Type B pancreatic cell (in vitro differentiated cells): ENCODE results near the gene KISS1R. TPM values are rescaled to one million over a fixed set of nuclear protein-coding genes. Genes with fewer than 3 reads are reported as not detected.
"Not testable (repeated sequence)": the region's sequence is repeated elsewhere in the genome, so short reads cannot be mapped to it uniquely, and the experiment has no call there.

Experiments
- DNase-seq: peaks from one replicate; pipeline ENCODE4 v3.0.0; 2021; ENCODE audit warnings: mixed read lengths; ENCODE audit not compliant: unreplicated experiment; ENCODE audit errors: extremely low spot score
- H3K27ac Mint-ChIP-seq: 2 replicates; pipeline ENCODE4 v1.8.0; 2021; ENCODE audit warnings: mild to moderate bottlenecking, mixed read lengths
- H3K27me3 Mint-ChIP-seq: 2 replicates; pipeline ENCODE4 v1.8.0; 2021; ENCODE audit warnings: mixed read lengths
- H3K36me3 Mint-ChIP-seq: 2 replicates; pipeline ENCODE4 v1.8.0; 2021; ENCODE audit warnings: mixed read lengths
- H3K4me1 Mint-ChIP-seq: one replicate; pipeline ENCODE4 v1.8.0; 2021; ENCODE audit warnings: mixed read lengths; ENCODE audit not compliant: unreplicated experiment
- H3K4me3 Mint-ChIP-seq: 2 replicates; pipeline ENCODE4 v1.8.0; 2021; ENCODE audit warnings: mild to moderate bottlenecking, mixed read lengths
- H3K9me3 Mint-ChIP-seq: 2 replicates; pipeline ENCODE4 v1.8.0; 2021; ENCODE audit warnings: mixed read lengths
- total RNA-seq: library from RNA; stranded (reverse); gene quantifications from 2 replicates; pipeline ENCODE4 v1.2.1, GENCODE V29; 2021; ENCODE audit warnings: low replicate concordance
- TF ChIP-seq, protein P1 (sequence below): fragments of 200-600 bp; sonication (generic); conservative IDR thresholded peaks from 2 replicates; pipeline ENCODE4 v1.5.0; 2021; ENCODE audit warnings: antibody characterized with exemption, mild to moderate bottlenecking

The KISS1R gene
- total RNA-seq, 1 donor from 2014 or later: 1.2 TPM

DNA sequence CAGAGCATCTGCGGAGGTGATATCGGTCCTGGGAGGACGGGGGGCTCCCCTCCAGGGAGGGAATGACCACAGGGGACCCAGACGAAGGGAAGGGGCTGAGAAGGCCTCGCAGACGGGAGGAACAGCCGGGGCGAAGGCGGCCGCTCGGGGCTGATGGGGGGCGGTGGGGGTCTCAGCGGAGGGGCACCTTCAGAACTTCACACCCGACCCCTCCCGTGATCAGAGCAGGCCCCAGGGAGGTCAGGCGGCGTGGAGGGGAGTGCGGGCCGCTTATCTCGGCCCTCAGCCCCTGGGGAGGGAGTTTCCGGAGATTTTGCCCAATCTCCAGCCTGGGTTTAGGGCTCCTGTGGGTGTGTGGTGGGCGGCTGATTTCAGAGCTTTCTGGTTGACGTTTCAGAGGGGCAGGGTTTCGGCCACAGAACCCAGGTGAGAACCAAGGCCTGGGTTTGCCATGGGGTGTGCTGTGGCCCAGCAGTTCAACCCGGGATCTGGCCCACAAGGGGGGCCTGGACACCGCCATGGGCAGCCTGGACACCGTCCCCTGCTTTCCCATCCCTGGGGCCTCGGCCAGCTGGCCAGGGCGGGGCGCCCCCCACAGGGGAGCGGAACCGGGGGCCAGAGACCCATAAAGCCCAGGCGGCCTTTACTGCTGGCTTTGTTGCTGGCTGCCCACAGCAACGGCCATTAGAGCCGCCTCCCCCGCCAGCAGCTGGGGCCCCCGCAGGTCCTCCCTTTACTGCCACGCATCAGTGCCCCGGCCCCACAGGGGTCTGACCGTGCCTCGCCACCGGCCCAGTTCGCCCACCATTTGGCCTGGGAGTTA, 37.8 kb downstream of the KISS1R start:
- peaks cover 21% of the 10 kb centered on the region for H3K4me1 Mint-ChIP-seq
- H3K27me3 Mint-ChIP-seq: no peaks in the 10 kb centered on the region
- no peak for DNase-seq
- TF ChIP-seq, protein P1, sequence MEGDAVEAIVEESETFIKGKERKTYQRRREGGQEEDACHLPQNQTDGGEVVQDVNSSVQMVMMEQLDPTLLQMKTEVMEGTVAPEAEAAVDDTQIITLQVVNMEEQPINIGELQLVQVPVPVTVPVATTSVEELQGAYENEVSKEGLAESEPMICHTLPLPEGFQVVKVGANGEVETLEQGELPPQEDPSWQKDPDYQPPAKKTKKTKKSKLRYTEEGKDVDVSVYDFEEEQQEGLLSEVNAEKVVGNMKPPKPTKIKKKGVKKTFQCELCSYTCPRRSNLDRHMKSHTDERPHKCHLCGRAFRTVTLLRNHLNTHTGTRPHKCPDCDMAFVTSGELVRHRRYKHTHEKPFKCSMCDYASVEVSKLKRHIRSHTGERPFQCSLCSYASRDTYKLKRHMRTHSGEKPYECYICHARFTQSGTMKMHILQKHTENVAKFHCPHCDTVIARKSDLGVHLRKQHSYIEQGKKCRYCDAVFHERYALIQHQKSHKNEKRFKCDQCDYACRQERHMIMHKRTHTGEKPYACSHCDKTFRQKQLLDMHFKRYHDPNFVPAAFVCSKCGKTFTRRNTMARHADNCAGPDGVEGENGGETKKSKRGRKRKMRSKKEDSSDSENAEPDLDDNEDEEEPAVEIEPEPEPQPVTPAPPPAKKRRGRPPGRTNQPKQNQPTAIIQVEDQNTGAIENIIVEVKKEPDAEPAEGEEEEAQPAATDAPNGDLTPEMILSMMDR: no peak
- H3K4me3 Mint-ChIP-seq: peak overlapping the region; percentile 76
- H3K27ac Mint-ChIP-seq: peak overlapping the region; percentile 93
- no peaks in the 10 kb centered on the region for H3K9me3 Mint-ChIP-seq
- H3K36me3 Mint-ChIP-seq: peaks cover 7% of the 10 kb centered on the region

DNA sequence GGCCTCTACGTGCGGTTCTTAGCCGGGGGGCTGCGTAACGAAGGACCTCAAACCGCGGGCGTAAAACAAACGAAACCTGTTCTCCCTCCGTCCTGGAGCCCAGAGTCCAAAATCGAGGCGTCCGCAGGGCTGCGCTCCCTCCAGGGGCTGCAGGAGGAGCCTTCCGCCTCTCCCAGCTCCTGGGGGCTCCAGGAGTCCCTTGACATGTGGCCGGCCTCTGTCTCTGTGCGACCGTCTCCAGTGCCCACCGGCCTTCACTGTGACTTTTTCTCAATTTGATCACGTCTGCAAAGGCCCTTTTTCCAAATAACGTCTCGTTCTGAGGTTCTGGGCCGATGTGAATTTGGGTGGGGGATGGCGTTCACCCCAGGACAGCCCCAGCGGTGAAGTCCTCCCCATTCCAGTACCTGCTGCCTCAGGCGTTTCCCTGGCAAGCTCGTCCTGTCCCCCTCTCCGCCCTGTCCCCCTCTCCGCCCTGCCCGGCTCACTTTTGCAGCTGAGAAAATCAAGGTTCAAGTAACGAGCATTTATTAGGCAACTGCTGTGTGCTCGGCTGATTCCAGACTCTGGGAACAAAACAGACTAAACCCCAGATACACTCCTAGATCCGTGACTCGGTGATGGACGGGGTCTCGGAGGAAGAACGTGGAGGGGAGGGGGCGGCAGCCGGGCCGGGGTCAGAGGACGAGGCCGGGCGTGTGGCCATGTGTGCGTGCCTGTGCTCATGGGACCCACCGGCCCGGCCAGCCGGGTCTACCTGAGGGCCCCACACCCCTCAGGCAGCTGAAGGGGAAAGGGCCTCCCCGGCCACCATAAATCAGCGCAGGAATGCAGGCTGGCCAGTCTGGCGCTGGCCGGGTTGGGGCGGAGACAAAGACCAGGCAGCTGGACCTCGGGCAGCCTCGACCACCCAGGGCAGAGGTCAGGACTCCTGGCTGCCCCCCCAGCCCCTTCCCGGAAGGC, 39.0 kb downstream of the KISS1R start:
- TF ChIP-seq, protein P1: no peak
- Mint-ChIP-seq H3K4me3 (peak overlapping the region; percentile 79), H3K9me3 (no peaks in the 10 kb centered on the region), H3K36me3 (peaks cover 7% of the 10 kb centered on the region), H3K4me1 (peaks cover 21% of the 10 kb centered on the region), H3K27ac (peak overlapping the region; percentile 90), H3K27me3 (no peaks in the 10 kb centered on the region)
- no peak for DNase-seq

DNA sequence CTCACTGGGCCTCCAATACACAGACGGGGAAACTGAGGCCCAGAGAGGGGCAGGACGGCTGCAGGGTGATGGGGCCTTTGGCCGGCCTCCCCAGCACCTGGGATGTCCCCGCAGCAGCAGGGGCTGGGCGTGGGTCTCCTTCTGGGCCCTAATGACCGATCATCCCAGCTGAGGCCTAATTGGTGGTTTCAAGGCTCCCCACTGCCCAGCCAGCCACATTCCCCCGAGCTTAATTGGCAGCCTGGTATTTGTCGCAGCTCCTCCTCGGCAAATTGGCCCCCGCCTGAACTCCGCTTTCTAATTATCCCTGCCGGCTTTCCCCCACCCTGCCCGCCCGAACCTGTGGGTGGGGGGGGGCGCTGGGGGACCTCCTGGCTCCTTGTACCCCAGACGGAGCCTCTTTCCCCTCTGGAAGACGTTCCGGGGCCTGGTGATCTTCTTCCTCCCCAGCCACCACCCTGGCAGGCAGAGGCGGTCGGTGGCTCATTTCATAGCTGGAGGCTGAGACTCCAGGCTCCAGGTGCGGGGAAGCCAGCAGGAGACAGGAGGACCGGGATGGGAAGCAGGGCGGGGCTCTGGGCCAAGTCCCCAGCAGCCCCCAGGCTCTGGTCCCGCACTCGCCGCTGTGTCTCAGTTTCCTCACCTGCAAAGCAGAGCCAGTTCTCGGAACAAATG, 39.8 kb downstream of the KISS1R start:
- Mint-ChIP-seq H3K27ac (peak overlapping the region; percentile 90), H3K4me1 (peaks cover 22% of the 10 kb centered on the region)

DNA sequence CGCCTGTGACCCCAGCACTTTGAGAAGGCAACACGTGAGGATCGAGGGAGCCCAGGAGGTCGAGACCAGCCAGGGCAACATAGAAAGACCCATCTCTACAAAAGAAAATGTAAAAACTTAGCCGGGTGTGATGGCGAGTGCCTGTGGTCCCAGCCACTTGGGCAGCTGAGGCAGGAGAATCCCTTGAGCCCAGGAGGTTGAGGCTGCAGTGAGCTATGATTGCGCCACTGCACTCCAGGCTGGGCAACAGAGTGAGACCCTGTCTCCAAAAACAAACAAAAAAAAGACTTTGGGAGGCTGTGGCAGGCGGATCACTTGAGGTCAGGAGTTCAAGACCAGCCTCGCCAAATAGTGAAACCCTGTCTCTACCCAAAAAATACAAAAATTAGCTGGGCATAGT, 40.4 kb downstream of the KISS1R start:
- DNase-seq, H3K9me3 Mint-ChIP-seq, H3K27me3 Mint-ChIP-seq, H3K36me3 Mint-ChIP-seq: not testable (repeated sequence)
- Mint-ChIP-seq H3K4me1 (peaks cover 26% of the 10 kb centered on the region), H3K27ac (peak overlapping the region; percentile 90), H3K4me3 (peak overlapping the region; percentile 52)

More for the DNA sequence above, 39.8 kb downstream of the KISS1R start:
- Mint-ChIP-seq H3K4me3 (peak overlapping the region; percentile 52), H3K27me3 (no peaks in the 10 kb centered on the region), H3K36me3 (peaks cover 7% of the 10 kb centered on the region), H3K9me3 (no peaks in the 10 kb centered on the region)
- no peak for DNase-seq
- TF ChIP-seq, protein P1: no peak

DNA sequence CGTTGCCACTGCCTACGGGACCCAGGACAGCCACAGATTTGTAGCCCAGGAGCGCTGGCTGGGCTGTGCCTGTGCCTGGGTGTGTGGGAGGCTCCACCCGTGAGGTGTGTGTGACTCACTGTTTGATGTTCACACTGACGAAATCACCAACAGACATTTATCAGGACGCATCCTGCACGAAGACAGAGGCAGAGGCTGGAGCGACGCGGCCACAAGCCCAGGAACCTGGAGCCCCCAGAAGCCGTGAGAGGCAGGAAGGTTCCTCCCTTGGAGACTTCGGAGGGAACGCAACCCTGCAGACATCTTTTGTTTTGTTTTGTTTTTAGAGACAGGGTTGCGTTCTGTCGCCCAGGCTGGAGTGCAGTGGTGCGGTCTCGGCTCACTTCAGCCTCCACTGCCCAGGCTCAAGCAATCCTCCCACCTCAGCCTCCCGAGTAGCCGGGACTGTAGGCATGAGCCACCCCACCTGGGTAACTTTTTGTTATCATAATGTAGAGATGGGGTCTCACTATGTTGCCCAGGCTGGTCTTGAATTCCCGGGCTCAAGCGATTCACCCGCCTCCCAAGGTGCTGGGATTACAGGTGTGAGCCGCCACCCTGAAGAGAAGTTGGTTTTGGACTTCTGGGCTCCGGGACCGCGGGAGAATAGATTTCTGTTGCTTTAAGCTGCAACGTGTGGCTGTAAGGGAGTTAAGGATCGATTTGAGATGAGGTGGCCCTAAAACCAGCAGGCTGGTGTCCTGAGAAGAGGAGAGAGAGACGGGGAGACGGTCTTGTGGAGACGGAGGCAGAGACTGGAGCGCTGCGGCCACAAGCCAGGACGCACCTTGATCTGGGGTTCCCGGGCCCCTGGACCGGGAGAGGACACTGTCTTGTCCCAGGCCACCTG, 42.1 kb downstream of the KISS1R start:
- H3K36me3 Mint-ChIP-seq: peaks cover 10% of the 10 kb centered on the region
- TF ChIP-seq, protein P1: no peak
- H3K4me3 Mint-ChIP-seq: peak overlapping the region; percentile 80
- no peaks in the 10 kb centered on the region for H3K9me3 Mint-ChIP-seq
- DNase-seq: no peak
- H3K4me1 Mint-ChIP-seq: peaks cover 20% of the 10 kb centered on the region
- no peaks in the 10 kb centered on the region for H3K27me3 Mint-ChIP-seq
- H3K27ac Mint-ChIP-seq: peak overlapping the region; percentile 98
